Stomach (tissue), 4 donors: Measurements from ENCODE around the gene TAF6.

Source experiments
- CTCF ChIP-seq, 7 experiments: fragments of 450-650 bp in 4 of 7; fragments of 200-600 bp in 3 of 7; sonication (generic) in 3 of 7; IDR thresholded peaks; one replicate each; pipeline ENCODE4 v1.5.1; 2016 to 2019; ENCODE audit warnings: antibody characterized with exemption in 7 of 7, control low read depth in 2 of 7, mild to moderate bottlenecking in 1 of 7
- EP300 ChIP-seq: sonication (generic); formaldehyde crosslinking; IDR thresholded peaks from one replicate; pipeline ENCODE4 v1.6.1; 2017; ENCODE audit warnings: antibody characterized with exemption

GRCh38 chr7:100148225-100148558, 29.0 kb upstream of the TAF6 start:
- TF ChIP-seq CTCF (IDR thresholded peaks at IDR 0.05) (no peak), EP300 (no peak)
